K562 (cell line): ENCODE data around the gene ZNF564. TPM values are rescaled to one million over a fixed set of nuclear protein-coding genes. Genes with fewer than 3 reads are reported as not detected.

ENCODE experiments used
- BRCA1 ChIP-seq, 2 experiments: fragments of 450-650 bp in 1 of 2; sonication (generic) in 1 of 2; formaldehyde crosslinking in 1 of 2; IDR thresholded peaks; 2 replicates each; pipeline versions ENCODE4 v1.5.0 to v1.6.1; 2017 to 2020; ENCODE audit warnings: mild to moderate bottlenecking in 1 of 2, missing genetic modification reagents in 1 of 2
- CBFA2T3 ChIP-seq: fragments of 450-650 bp; IDR thresholded peaks from 2 replicates; pipeline ENCODE4 v1.6.1; 2017
- GABPA ChIP-seq: fragments of 200-800 bp; sonication (Bioruptor generic); conservative IDR thresholded peaks from 2 replicates; pipeline ENCODE4 v1.6.1; 2016; ENCODE audit warnings: low read depth, missing genetic modification characterization, missing compliant biosample characterization
- HMG20A ChIP-seq: fragments of 450-650 bp; formaldehyde crosslinking; conservative IDR thresholded peaks from 2 replicates; pipeline ENCODE4 v1.4.0; 2020; ENCODE audit warnings: mild to moderate bottlenecking, mixed read lengths
- HNRNPUL1 ChIP-seq: fragments of 200-400 bp; formaldehyde crosslinking; IDR thresholded peaks from 2 replicates; pipeline ENCODE4 v1.6.1; 2017; ENCODE audit warnings: low read length
- MIER1 ChIP-seq: fragments of 450-650 bp; IDR thresholded peaks from 2 replicates; pipeline ENCODE4 v1.6.1; 2016; ENCODE audit warnings: antibody characterized with exemption, mild to moderate bottlenecking, low read depth
- NONO ChIP-seq, 2 experiments: fragments of 200-400 bp in 1 of 2; fragments of 450-650 bp in 1 of 2; formaldehyde crosslinking in 1 of 2; IDR thresholded peaks; 2 replicates each; pipeline ENCODE4 v1.6.1; 2017; ENCODE audit warnings: low read depth in 2 of 2, mild to moderate bottlenecking in 2 of 2, moderate library complexity in 2 of 2, low read length in 1 of 2
- PHB ChIP-seq: fragments of 250-450 bp; sonication (Bioruptor Pico); IDR thresholded peaks from 2 replicates; pipeline ENCODE4 v1.5.0; 2021
- PHTF2 ChIP-seq: fragments of 250-450 bp; sonication (Bioruptor Pico); IDR thresholded peaks from 2 replicates; pipeline ENCODE4 v1.5.0; 2021; ENCODE audit warnings: mild to moderate bottlenecking
- RAD21 ChIP-seq, 2 experiments: fragments of 250-450 bp in 1 of 2; fragments of 450-650 bp in 1 of 2; sonication (Bioruptor Pico) in 1 of 2; formaldehyde crosslinking in 1 of 2; IDR thresholded peaks in 1 of 2; conservative IDR thresholded peaks in 1 of 2; 2 replicates each; pipeline versions ENCODE4 v1.4.0 to v1.8.0; 2020 to 2022; ENCODE audit warnings: mild to moderate bottlenecking in 2 of 2, moderate library complexity in 1 of 2
- SAFB ChIP-seq: fragments of 200-400 bp; formaldehyde crosslinking; IDR thresholded peaks from 2 replicates; pipeline ENCODE4 v1.6.1; 2017; ENCODE audit warnings: low read depth, low read length, borderline replicate concordance
- SMARCE1 ChIP-seq: fragments of 450-650 bp; IDR thresholded peaks from 2 replicates; pipeline ENCODE4 v1.7.1; 2016; ENCODE audit warnings: mild to moderate bottlenecking
- STAG1 ChIP-seq: sonication (generic); formaldehyde crosslinking; IDR thresholded peaks from 2 replicates; pipeline ENCODE4 v1.5.0; 2020; ENCODE audit warnings: missing genetic modification reagents, borderline replicate concordance
- TBP ChIP-seq: optimal IDR thresholded peaks from 2 replicates; pipeline ENCODE3; 2011; ENCODE audit warnings: low read depth, low read length, improper control_type of control experiment
- ZNF785 ChIP-seq: fragments of 250-450 bp; sonication (Bioruptor Pico); IDR thresholded peaks from 2 replicates; pipeline ENCODE4 v1.4.0; 2020; ENCODE audit warnings: mild to moderate bottlenecking
- polyA plus RNA-seq, 8 experiments: library from polyadenylated mRNA; depleted of rRNA in 4 of 8; stranded (reverse) in 5 of 8; unstranded in 3 of 8; fragments of >200 nt; fragmentation: Nextera tagmentation in 2 of 8; fragmentation: Illumina TruSeq in 1 of 8; extraction: Ambion mirVana in 2 of 8; extraction: Trizol in 1 of 8; gene quantifications; 2 replicates each; pipeline versions ENCODE4 v1.2.1 to v1.2.3, GENCODE V29; 2011 to 2014; ENCODE audit warnings: inconsistent platforms in 1 of 8, missing spikeins in 1 of 8
- total RNA-seq, 7 experiments: library from RNA; depleted of rRNA in 6 of 7; stranded (reverse); fragments of >200 nt in 6 of 7; fragmentation: Illumina TruSeq in 2 of 7; extraction: Trizol in 2 of 7; gene quantifications; 2 replicates each; pipeline versions ENCODE4 v1.2.1 to v1.2.3, GENCODE V29; 2011 to 2021; ENCODE audit warnings: low replicate concordance in 1 of 7
- TF ChIP-seq, protein P1 (sequence below): sonication (generic); formaldehyde crosslinking; IDR thresholded peaks from 2 replicates; pipeline ENCODE4 v1.8.1; 2023; ENCODE audit warnings: mild to moderate bottlenecking, missing genetic modification reagents
- TF ChIP-seq, protein P2 (sequence below): IDR thresholded peaks from 2 replicates; pipeline ENCODE4 v1.6.1; 2012; ENCODE audit warnings: low read depth, low read length, improper control_type of control experiment, borderline replicate concordance
- TF ChIP-seq, protein P3 (sequence below): sonication (generic); formaldehyde crosslinking; IDR thresholded peaks from 2 replicates; pipeline ENCODE4 v1.8.1; 2023; ENCODE audit warnings: mild to moderate bottlenecking, missing genetic modification reagents
- TF ChIP-seq, protein P4 (sequence below), 2 experiments: fragments of 250-450 bp in 1 of 2; fragments of 450-650 bp in 1 of 2; sonication (Bioruptor Pico) in 1 of 2; IDR thresholded peaks; 2 replicates each; pipeline versions ENCODE4 v1.6.1 to v1.8.0; 2016 to 2021; ENCODE audit warnings: mild to moderate bottlenecking in 2 of 2, moderate library complexity in 2 of 2, missing compliant biosample characterization in 1 of 2, missing genetic modification characterization in 1 of 2

ZNF564 gene
- total and polyA plus RNA-seq, 9 of the 15 experiments (the other 6 are each of a cell fraction or from before 2014, with no cell fraction given): 1.4 to 8.1 (median 5.6) TPM

DNA sequence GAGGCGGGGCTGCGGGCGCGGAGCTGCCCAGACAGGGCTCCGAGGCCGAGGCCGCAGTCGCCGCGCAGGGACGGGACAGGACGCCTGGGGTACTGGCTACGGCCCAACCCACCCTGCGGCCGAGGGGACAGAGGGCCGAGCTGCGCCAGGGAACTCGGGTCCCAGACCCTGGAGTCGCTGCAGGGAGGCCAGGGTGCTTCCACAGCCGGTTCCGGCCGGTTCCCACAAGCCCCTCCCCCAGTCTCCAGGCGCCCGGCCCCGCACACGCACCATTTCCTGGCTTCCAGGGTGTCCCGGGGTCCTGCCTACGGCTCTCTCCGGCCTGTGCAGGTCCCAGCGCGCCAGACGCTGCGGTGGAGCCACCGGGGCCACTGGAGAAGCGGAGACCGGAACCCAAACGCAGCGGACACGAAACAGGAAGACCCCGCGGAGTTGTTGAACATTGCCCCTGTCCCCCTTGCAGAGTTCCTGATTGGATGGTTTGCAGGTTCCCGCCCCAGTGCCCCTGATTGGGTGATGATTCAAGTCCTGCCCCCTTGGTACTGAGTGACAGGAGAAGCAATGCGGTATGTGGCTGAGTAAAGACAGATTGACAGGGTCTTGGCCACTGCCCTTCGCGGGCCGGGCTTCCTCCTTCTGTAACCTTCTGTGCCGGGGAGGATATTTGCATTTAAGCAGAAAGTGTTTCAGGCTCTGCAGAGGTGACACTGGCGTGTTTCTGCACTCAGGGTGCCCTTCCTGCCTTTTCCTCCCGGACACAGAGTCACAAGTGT lies at the start of gene ZNF564 (continued):
- TF ChIP-seq, protein P1, sequence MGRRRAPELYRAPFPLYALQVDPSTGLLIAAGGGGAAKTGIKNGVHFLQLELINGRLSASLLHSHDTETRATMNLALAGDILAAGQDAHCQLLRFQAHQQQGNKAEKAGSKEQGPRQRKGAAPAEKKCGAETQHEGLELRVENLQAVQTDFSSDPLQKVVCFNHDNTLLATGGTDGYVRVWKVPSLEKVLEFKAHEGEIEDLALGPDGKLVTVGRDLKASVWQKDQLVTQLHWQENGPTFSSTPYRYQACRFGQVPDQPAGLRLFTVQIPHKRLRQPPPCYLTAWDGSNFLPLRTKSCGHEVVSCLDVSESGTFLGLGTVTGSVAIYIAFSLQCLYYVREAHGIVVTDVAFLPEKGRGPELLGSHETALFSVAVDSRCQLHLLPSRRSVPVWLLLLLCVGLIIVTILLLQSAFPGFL (CRISPR knock-in tag): no peak
- TF ChIP-seq, protein P2, sequence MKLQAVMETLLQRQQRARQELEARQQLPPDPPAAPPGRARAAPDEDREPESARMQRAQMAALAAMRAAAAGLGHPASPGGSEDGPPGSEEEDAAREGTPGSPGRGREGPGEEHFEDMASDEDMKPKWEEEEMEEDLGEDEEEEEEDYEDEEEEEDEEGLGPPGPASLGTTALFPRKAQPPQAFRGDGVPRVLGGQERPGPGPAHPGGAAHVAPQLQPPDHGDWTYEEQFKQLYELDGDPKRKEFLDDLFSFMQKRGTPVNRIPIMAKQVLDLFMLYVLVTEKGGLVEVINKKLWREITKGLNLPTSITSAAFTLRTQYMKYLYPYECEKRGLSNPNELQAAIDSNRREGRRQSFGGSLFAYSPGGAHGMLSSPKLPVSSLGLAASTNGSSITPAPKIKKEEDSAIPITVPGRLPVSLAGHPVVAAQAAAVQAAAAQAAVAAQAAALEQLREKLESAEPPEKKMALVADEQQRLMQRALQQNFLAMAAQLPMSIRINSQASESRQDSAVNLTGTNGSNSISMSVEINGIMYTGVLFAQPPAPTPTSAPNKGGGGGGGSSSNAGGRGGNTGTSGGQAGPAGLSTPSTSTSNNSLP: peak; percentile 57; the same call in 1 of the 2 replicates
- TF ChIP-seq NONO (IDR thresholded peaks at IDR 0.05; ENCODE audit: low read depth in 2 of 2, low read length in 1 of 2) (peak in 1 of 2 experiments; percentile 80; a peak in 2 of 4 replicates), HMG20A (CRISPR knock-in tag) (no peak), MIER1 (no peak), RAD21 (CRISPR knock-in tag; conservative IDR thresholded peaks at IDR 0.05 in 1 of 2, IDR thresholded peaks at IDR 0.05 in 1 of 2) (no peak; a peak in 1 of 4 replicates), TBP (peak; percentile 78), PHTF2 (no peak), SAFB (no peak), GABPA (tag) (peak; percentile 94), SMARCE1 (no peak), HNRNPUL1 (no peak), STAG1 (CRISPR knock-in tag) (no peak), ZNF785 (CRISPR knock-in tag) (no peak), CBFA2T3 (no peak; the same call in 1 of the 2 replicates), BRCA1 (IDR thresholded peaks at IDR 0.05) (no peak), BRCA1 (CRISPR knock-in tag; IDR thresholded peaks at IDR 0.05) (no peak), PHB (CRISPR knock-in tag) (no peak)
- TF ChIP-seq, protein P3, sequence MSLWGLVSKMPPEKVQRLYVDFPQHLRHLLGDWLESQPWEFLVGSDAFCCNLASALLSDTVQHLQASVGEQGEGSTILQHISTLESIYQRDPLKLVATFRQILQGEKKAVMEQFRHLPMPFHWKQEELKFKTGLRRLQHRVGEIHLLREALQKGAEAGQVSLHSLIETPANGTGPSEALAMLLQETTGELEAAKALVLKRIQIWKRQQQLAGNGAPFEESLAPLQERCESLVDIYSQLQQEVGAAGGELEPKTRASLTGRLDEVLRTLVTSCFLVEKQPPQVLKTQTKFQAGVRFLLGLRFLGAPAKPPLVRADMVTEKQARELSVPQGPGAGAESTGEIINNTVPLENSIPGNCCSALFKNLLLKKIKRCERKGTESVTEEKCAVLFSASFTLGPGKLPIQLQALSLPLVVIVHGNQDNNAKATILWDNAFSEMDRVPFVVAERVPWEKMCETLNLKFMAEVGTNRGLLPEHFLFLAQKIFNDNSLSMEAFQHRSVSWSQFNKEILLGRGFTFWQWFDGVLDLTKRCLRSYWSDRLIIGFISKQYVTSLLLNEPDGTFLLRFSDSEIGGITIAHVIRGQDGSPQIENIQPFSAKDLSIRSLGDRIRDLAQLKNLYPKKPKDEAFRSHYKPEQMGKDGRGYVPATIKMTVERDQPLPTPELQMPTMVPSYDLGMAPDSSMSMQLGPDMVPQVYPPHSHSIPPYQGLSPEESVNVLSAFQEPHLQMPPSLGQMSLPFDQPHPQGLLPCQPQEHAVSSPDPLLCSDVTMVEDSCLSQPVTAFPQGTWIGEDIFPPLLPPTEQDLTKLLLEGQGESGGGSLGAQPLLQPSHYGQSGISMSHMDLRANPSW (CRISPR knock-in tag): no peak
- TF ChIP-seq, protein P4, sequence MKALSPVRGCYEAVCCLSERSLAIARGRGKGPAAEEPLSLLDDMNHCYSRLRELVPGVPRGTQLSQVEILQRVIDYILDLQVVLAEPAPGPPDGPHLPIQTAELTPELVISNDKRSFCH (CRISPR knock-in tag; IDR thresholded peaks at IDR 0.05): no peak
- TF ChIP-seq, protein P4 (tag; IDR thresholded peaks at IDR 0.05): no peak
